Astrocyte (in vitro differentiated cells and primary cell): Measurements from ENCODE around the gene PTRHD1.

ENCODE experiments used
- EZH2 ChIP-seq: IDR thresholded peaks from 2 replicates; pipeline ENCODE4 v1.6.1; 2012; ENCODE audit warnings: mild to moderate bottlenecking, low read length, inconsistent platforms; ENCODE audit not compliant: insufficient read depth
- TF ChIP-seq, protein P1 (sequence below): IDR thresholded peaks from 2 replicates; pipeline ENCODE4 v1.5.1; 2011; ENCODE audit warnings: low read depth, mild to moderate bottlenecking, inconsistent platforms, low read length, moderate library complexity; ENCODE audit not compliant: insufficient read depth

DNA sequence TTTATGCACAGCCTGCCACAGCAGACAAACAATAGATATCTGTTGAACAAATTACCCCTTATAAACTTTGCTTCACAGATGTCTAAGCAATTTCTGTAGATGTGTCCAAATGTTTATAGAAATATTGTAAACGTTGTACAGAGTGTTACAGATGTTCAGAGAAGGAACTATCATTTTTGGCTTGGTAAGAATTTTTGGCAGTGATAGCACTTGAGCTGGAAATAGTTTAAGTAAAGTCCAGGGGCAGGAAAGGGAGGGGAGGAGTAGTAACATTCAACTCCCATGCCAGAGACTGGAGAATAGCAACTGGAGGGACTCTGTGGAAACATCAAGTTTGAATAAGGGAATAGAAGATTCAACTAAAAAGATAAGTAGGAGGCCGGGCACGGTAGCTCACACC is 4.4 kb downstream of the PTRHD1 start:
- TF ChIP-seq EZH2: no peak
- TF ChIP-seq, protein P1, sequence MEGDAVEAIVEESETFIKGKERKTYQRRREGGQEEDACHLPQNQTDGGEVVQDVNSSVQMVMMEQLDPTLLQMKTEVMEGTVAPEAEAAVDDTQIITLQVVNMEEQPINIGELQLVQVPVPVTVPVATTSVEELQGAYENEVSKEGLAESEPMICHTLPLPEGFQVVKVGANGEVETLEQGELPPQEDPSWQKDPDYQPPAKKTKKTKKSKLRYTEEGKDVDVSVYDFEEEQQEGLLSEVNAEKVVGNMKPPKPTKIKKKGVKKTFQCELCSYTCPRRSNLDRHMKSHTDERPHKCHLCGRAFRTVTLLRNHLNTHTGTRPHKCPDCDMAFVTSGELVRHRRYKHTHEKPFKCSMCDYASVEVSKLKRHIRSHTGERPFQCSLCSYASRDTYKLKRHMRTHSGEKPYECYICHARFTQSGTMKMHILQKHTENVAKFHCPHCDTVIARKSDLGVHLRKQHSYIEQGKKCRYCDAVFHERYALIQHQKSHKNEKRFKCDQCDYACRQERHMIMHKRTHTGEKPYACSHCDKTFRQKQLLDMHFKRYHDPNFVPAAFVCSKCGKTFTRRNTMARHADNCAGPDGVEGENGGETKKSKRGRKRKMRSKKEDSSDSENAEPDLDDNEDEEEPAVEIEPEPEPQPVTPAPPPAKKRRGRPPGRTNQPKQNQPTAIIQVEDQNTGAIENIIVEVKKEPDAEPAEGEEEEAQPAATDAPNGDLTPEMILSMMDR: no peak
